HEK293T (cell line): Measurements from ENCODE around the gene TEAD3.
A peak's percentile ranks its signal among the peaks of the same experiment; 100 is the strongest.
"Not testable (repeated sequence)": the region's sequence is repeated elsewhere in the genome, so short reads cannot be mapped to it uniquely, and the experiment has no call there.

Experiments used
- CTCF ChIA-PET: fragments of 350-600 bp; formaldehyde crosslinking; extraction: SDS; loops from one replicate; lab custom pipeline; 2021; ENCODE audit warnings: antibody characterized with exemption, inconsistent platforms; lab: Yijun Ruan, JAX
- POLR2A ChIA-PET: fragments of 350-600 bp; formaldehyde crosslinking; extraction: SDS; loops from one replicate; lab custom pipeline; 2020; ENCODE audit warnings: antibody characterized with exemption, inconsistent platforms; lab: Yijun Ruan, JAX
- DNase-seq: peaks from one replicate; pipeline ENCODE4 v3.0.0; 2012; ENCODE audit warnings: mixed read lengths; ENCODE audit errors: extremely low spot score
- ARNT ChIP-seq: fragments of 450-650 bp; IDR thresholded peaks from 2 replicates; pipeline ENCODE4 v1.6.1; 2017; ENCODE audit warnings: mild to moderate bottlenecking
- BHLHE40 ChIP-seq: fragments of 450-650 bp; IDR thresholded peaks from 2 replicates; pipeline ENCODE4 v1.6.1; 2016; ENCODE audit warnings: mild to moderate bottlenecking, moderate library complexity, borderline replicate concordance
- CTBP1 ChIP-seq: fragments of 450-650 bp; IDR thresholded peaks from 2 replicates; pipeline ENCODE4 v1.6.1; 2016; ENCODE audit warnings: borderline replicate concordance
- ELF4 ChIP-seq: fragments of 450-650 bp; IDR thresholded peaks from 2 replicates; pipeline ENCODE4 v1.6.1; 2017; ENCODE audit warnings: antibody characterized with exemption
- FOXA1 ChIP-seq: fragments of 450-650 bp; IDR thresholded peaks from 2 replicates; pipeline ENCODE4 v1.6.1; 2016; ENCODE audit warnings: mild to moderate bottlenecking
- FOXK2 ChIP-seq: fragments of 450-650 bp; IDR thresholded peaks from 2 replicates; pipeline ENCODE4 v1.6.1; 2016; ENCODE audit warnings: mild to moderate bottlenecking
- FOXM1 ChIP-seq: fragments of 450-650 bp; IDR thresholded peaks from 2 replicates; pipeline ENCODE4 v1.6.1; 2017; ENCODE audit warnings: mild to moderate bottlenecking, borderline replicate concordance
- HDGF ChIP-seq: fragments of 450-650 bp; IDR thresholded peaks from 2 replicates; pipeline ENCODE4 v1.6.1; 2017; ENCODE audit warnings: antibody characterized with exemption, borderline replicate concordance
- L3MBTL2 ChIP-seq: fragments of 450-650 bp; conservative IDR thresholded peaks from 2 replicates; pipeline ENCODE4 v1.6.1; 2016; ENCODE audit warnings: mild to moderate bottlenecking
- LEF1 ChIP-seq: fragments of 450-650 bp; IDR thresholded peaks from 2 replicates; pipeline ENCODE4 v1.6.1; 2017; ENCODE audit warnings: mild to moderate bottlenecking, borderline replicate concordance
- NFRKB ChIP-seq: fragments of 450-650 bp; IDR thresholded peaks from 2 replicates; pipeline ENCODE4 v1.6.1; 2016; ENCODE audit warnings: mild to moderate bottlenecking, moderate library complexity
- SP1 ChIP-seq: fragments of 450-650 bp; IDR thresholded peaks from 2 replicates; pipeline ENCODE4 v1.6.1; 2017
- SUZ12 ChIP-seq: fragments of 450-650 bp; IDR thresholded peaks from 2 replicates; pipeline ENCODE4 v1.6.1; 2016; ENCODE audit warnings: mild to moderate bottlenecking
- TARDBP ChIP-seq: fragments of 450-650 bp; IDR thresholded peaks from 2 replicates; pipeline ENCODE4 v1.6.1; 2016
- ZNF384 ChIP-seq: fragments of 450-650 bp; IDR thresholded peaks from 2 replicates; pipeline ENCODE4 v1.6.1; 2016
- TF ChIP-seq, protein P1 (sequence below): fragments of 450-650 bp; IDR thresholded peaks from 2 replicates; pipeline ENCODE4 v1.6.1; 2016

TEAD3 gene

GRCh38 chr6:35496841-35497570 lies at the start of gene TEAD3:
TSS of gene TEAD3 (minus strand) at chr6:35497079.
- DNase-seq = peak; percentile 91
- POLR2A ChIA-PET = interaction anchor here (0.8 to 1.9 kb wide), 4 partner anchors 9 to 27 kb away, joined by 3 to 7 read pairs (median 4); no protein-coding TSS in a partner anchor
- CTCF ChIA-PET = no interaction called here
- TF ChIP-seq L3MBTL2 (no peak), ZNF384 (no peak), FOXA1 (no peak), FOXK2 (no peak), TARDBP (no peak), ARNT (no peak), SP1 (no peak), BHLHE40 (no peak), HDGF (no peak), ELF4 (no peak), LEF1 (no peak), CTBP1 (no peak), SUZ12 (no peak), NFRKB (no peak), FOXM1 (no peak)
- TF ChIP-seq, protein P1, sequence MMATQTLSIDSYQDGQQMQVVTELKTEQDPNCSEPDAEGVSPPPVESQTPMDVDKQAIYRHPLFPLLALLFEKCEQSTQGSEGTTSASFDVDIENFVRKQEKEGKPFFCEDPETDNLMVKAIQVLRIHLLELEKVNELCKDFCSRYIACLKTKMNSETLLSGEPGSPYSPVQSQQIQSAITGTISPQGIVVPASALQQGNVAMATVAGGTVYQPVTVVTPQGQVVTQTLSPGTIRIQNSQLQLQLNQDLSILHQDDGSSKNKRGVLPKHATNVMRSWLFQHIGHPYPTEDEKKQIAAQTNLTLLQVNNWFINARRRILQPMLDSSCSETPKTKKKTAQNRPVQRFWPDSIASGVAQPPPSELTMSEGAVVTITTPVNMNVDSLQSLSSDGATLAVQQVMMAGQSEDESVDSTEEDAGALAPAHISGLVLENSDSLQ = no peak

DNA sequence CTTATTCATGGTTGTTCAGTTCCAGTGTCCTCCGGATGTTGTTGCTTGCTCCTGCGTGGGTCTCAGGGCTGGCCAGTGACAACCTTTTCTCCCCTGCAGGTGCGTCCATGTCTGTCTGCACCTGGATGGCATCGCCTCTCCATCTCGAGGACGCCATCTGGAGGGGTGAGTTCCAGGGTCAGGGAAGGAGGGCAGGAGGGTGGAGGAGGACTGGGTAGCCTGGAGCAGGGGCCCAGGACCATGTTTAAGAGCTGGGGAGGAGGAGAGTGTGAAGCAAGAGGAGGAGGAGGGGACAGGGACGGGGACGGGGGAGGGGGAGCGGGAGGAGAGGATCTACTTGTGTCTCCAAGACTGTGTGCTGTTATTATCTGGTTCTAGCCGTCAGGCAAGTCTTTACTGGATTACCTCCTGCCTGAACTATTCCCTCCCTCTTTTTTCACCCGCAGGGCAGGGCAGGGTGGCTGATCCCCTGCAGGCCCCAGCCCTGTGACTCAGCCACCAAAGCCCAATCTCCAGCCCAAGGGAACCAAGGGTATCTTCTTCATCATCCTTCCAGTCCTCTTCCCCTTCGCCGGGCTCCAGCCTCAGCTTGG lies 48.0 kb upstream of the TEAD3 start:
- DNase-seq = no peak
- TF ChIP-seq HDGF (no peak), FOXK2 (no peak), BHLHE40 (no peak), CTBP1 (no peak)
- ChIA-PET CTCF (no interaction called here), POLR2A (no interaction called here)

- ChIA-PET POLR2A (no interaction called here), CTCF (interaction anchor here (1.0 kb wide), 1 partner anchor 9 kb away, joined by 3 read pairs; no protein-coding TSS in a partner anchor)
- TF ChIP-seq BHLHE40 = no peak
- TF ChIP-seq SP1 = no peak
- TF ChIP-seq FOXM1 = no peak
- no peak for TF ChIP-seq ELF4
- no peak for TF ChIP-seq TARDBP
- TF ChIP-seq, protein P1 = no peak
- TF ChIP-seq CTBP1 = no peak
- TF ChIP-seq FOXK2 = no peak
- TF ChIP-seq ARNT = no peak
- no peak for TF ChIP-seq SUZ12
- TF ChIP-seq LEF1 = no peak
- no peak for TF ChIP-seq ZNF384
- no peak for TF ChIP-seq L3MBTL2
- no peak for TF ChIP-seq HDGF
- no peak for TF ChIP-seq FOXA1
- TF ChIP-seq NFRKB = no peak
- DNase-seq = no peak
These were observed 46.7 kb upstream of the TEAD3 start for GRCh38 chr6:35543459-35544193.

GRCh38 chr6:35541836-35542235 lies 45.0 kb upstream of the TEAD3 start:
- POLR2A ChIA-PET = no interaction called here

DNA sequence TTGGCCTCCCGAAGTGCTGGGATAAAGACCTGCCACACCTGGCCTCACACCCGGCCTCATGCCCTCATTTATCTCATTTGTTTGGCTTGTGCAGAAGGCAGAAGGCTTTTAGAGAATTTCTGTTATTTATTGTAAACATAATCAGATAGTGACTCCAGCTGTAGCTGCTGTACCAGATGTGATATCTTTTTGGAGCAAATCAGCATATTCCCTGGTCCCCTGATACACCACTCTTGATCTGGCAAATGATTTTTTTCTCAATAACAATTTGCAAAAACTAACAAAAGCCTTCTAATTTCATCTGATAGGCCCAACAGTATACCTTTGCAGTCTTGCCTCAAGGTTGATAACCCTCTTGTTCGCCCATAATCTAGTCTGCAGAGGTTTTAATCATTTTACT lies 42.3 kb upstream of the TEAD3 start:
- TF ChIP-seq ELF4 = no peak
- TF ChIP-seq SUZ12 = no peak
- no peak for TF ChIP-seq HDGF
- no peak for TF ChIP-seq CTBP1
- no peak for TF ChIP-seq L3MBTL2
- TF ChIP-seq, protein P1 = no peak
- TF ChIP-seq ZNF384 = no peak
- no peak for TF ChIP-seq FOXK2
- TF ChIP-seq TARDBP = no peak
- no peak for TF ChIP-seq SP1
- TF ChIP-seq BHLHE40 = no peak
- TF ChIP-seq LEF1 = no peak
- no peak for TF ChIP-seq FOXM1
- TF ChIP-seq NFRKB = no peak
- ChIA-PET CTCF (no interaction called here), POLR2A (no interaction called here)
- no peak for DNase-seq

More at GRCh38 chr6:35541836-35542235, 45.0 kb upstream of the TEAD3 start:
- DNase-seq = no peak
- no peak for TF ChIP-seq FOXA1
- no peak for TF ChIP-seq L3MBTL2
- TF ChIP-seq FOXM1 = no peak
- no peak for TF ChIP-seq ARNT
- TF ChIP-seq HDGF = no peak
- TF ChIP-seq SUZ12 = no peak
- no peak for TF ChIP-seq ZNF384
- CTCF ChIA-PET = no interaction called here

DNA sequence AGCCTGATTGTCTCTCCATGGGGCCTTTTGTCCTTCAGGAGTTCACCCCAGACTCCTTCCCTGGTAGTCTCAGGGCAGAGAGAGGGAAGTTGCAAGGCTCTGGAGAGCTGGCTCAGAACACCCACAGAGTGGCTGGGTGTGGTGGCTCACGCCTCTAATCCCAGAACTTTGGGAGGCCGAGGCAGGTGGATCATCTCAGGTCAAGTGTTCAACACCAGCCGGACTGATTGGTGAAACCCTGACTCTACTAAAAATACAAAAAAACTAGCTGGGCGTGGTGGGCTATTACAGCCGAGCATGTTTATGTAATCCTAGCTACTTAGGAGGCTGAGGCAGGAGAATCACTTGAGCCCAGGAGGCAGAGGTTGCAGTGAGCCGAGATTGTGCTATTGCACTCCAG lies 39.0 kb upstream of the TEAD3 start:
- CTCF ChIA-PET = interaction anchor here (0.5 kb wide), 1 partner anchor 185 kb away, joined by 5 read pairs; no protein-coding TSS in a partner anchor
- DNase-seq, POLR2A ChIA-PET: not testable (repeated sequence)
